Activated CD4-positive, alpha-beta T cell treated with anti-CD3 and anti-CD28 coated beads, Interleukin-2, amount 50 U/mL, for 1 hour (primary cell): ENCODE data around the gene PAPPA.

Source experiments
- DNase-seq: peaks from one replicate; pipeline ENCODE4 v3.0.0-alpha.2; 2020

PAPPA gene

DNA sequence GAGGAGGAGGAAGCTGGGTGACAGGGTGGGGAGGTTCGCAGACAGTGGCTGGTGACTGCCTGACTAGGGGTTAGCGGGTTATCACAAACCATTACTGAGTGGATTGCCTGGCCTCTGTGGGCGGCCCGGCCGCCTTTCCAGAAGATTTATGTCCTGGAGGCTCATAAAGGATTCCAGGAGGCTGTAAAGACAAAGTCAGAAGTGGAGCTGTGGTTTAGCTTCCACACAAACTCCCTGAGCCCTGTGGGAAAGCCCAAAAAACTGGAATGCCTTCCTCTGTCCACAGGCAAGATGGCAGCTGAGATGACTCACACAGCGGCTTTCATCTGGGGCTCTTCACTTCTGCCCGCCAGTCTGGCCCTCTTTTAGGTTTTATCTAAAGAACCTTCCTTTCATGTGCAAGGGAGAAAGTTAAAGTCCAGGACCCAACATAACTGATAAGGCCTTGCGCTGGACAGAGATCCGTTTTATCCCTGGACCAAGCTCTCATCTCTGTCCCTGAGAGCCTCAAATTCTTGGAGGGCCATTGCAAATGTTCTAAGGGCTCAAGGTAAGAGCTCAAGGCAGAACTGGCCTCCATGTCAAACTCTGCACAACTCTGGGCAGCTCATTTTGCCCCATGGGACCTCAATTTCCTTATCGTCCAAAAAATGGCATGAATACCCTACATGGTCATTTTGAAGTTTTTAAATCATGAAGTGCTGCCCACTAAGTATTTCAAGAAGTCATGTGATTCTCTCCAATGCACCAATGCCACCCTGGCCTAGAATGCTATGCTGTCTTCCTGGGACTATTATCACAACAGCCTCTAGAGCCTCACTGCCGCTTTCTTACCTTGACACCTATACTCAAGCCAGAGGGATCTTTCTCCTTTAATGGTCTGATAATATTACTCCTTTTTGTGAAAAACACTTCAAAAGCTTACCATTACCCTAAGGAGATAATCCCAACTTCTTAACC is 284.1 kb downstream of the PAPPA start:
- DNase-seq, result no peak

DNA sequence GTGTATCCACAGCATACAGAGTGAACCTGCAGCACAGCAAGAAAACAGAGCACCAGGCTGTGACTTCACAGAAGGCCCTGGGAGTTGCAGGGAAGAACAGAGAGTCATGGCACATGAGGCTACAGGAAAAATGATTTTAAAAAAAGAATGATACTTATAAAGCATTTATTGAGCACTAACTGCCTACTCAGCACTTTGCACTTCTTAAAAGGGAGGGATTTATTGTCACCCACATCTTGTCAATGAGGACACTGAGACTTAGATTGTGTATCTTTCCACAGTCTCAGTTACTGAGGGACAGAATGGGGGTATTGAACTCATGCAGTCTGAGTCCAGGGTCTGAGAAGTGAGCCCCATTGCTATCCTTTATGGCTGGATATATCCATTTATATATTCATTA is 288.9 kb downstream of the PAPPA start:
- DNase-seq, result no peak

DNA sequence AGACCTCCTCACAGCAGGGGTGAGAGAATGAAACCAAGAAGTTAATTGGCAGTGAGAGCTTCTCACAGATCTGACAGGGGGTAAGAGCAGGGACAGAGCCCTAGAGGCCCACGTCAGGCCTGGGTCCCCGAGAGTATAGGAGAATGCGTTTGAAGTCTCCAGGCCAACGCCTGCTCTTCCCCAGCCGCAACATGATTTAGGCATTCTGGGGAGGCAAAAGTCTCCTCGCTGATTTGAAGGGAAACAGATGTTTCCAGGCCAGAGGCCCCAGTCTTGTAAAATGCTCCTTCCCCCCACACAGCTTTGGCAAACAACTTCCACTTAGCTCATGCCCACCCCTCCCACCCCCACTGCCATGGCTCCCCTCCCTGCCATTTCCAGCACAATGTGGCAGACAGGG is 294.3 kb downstream of the PAPPA start:
- DNase-seq, result no peak

- no peak for DNase-seq
These were observed 294.8 kb downstream of the PAPPA start for GRCh38 chr9:116448431-116448830.

- DNase-seq, result no peak
These were observed 296.4 kb downstream of the PAPPA start for GRCh38 chr9:116449949-116450348.

DNA sequence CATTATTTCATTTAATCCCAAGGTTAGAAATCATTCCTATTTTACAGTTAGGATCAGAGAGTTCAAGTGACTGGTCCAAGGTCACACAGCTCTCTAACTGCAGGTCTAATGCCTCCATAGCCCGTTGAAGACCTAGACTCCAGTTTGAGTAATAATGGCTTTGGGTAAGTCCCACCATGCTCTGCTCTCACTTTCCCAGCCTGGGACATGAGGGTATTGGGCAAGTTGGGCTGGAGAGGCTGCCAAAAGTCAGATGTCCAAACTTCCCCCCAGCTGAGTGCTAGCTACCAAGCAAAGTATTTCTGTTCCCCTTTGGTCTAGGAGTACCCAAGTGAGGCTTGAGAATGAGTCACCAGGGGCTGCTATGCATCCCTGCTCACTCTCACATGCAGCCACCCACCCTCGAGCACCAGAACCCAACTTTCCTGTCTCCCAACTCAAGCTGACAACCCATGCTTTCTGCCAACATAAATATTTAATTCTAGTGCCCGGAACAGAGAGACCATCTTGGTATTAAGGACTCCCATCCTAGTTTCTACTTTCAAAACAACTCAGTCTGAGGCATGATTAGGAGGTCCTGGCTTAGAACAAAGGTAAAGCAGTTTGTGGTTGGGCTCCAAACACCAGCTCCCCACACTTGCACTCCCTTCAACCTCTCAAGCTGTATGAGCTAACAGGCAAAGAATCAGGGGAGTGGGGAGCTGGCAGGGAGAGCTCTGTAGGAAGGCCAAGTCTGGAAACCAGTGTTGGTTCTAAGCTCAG is 297.0 kb downstream of the PAPPA start:
- no peak for DNase-seq

DNA sequence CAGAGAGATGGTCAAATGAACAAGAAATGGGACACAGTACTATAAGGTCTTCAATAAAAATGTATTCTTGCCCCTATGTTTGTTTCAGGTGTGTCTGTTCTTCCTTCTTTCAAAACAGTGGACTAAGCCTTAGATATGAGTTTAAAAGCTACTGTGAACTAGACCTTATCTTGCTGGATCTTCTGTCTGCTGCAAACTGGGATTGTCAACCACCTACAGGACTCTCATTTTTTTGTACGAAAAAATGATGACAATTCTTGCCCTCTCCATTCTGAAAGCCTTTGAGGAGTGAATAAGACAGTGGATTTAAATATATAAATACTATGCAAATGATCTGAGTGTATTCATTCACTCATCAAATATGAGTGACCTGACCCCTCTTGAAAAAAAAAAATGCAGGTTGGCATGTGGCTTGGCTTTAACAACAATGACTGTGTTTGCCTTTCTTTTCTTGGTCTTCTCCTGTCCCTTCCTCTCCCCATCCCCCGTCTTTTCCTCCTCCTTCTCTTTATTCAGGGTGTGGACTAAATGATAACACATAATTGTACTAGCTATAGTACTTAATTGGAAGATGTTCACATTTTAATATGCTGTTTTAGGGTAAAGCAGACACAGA is 298.0 kb downstream of the PAPPA start:
- DNase-seq, result no peak
